Measurements from ENCODE around the gene NTHL1.

GRCh38 chr16:2095918-2096582 is 48.4 kb upstream of the NTHL1 start:
- TF ChIP-seq CEBPZ (IDR thresholded peaks at IDR 0.05; ENCODE audit: low read depth, low read length) (no peak), EGR1 (IDR thresholded peaks at IDR 0.05; ENCODE audit: borderline replicate concordance in 1 of 2, low read depth in 2 of 2, low read length in 2 of 2) (no peak), CTCF (IDR thresholded peaks at IDR 0.05 in 2 of 3, conservative IDR thresholded peaks at IDR 0.05 in 1 of 3; ENCODE audit: control insufficient read depth in 2 of 3, extremely low read depth in 1 of 3, insufficient read depth in 1 of 3, low read depth in 3 of 3, low read length in 3 of 3) (no peak), NFYB (IDR thresholded peaks at IDR 0.05; ENCODE audit: insufficient read depth, low read depth, low read length) (no peak), KLF5 (IDR thresholded peaks at IDR 0.05; ENCODE audit: partially characterized antibody) (no peak), NR2C2 (IDR thresholded peaks at IDR 0.05; ENCODE audit: borderline replicate concordance, control insufficient read depth, insufficient read length, low read depth) (no peak), NR2C1 (IDR thresholded peaks at IDR 0.05) (no peak), YY1 (IDR thresholded peaks at IDR 0.05; ENCODE audit: low read depth, low read length) (no peak), PML (IDR thresholded peaks at IDR 0.05; ENCODE audit: low read length) (no peak), ATF3 (IDR thresholded peaks at IDR 0.05; ENCODE audit: borderline replicate concordance, extremely low read depth, low read depth, low read length) (no peak), SIX5 (IDR thresholded peaks at IDR 0.05; ENCODE audit: low read depth, low read length, severe bottlenecking) (no peak), LARP7 (IDR thresholded peaks at IDR 0.05) (no peak), MAX (IDR thresholded peaks at IDR 0.05; ENCODE audit: low read depth, low read length) (no peak), EZH2 (IDR thresholded peaks at IDR 0.05; ENCODE audit: borderline replicate concordance, control insufficient read depth, low read depth, low read length) (no peak)
